GM18861 (cell line): ENCODE data around the gene NT5C2.
"Not testable (repeated sequence)": the region's sequence is repeated elsewhere in the genome, so short reads cannot be mapped to it uniquely, and the experiment has no call there.

Experiments used
- ATAC-seq: cut with Tn5 transposase; IDR thresholded peaks from one replicate; pipeline ENCODE4 v1.9.1; 2021; ENCODE audit not compliant: unreplicated experiment

Gene NT5C2

DNA sequence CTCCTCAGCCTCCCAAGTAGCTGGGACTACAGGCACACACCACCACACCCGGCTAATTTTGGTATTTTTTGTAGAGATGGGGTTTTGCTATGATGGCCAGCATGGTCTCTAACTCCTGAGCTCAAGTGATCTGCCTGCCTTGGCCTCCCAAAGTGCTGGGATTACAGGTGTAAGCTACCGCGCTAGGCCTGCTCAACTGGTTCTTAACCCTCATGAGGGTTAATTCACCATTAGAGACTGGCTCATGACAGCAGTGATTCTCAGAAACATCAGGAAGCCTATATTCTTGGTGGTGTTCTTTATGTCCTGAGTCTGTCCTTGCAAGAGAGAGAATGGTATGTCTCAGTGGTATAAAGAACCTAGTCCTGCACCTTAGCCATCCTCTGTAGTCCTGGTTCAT is 10.4 kb upstream of the NT5C2 start:
- no peak for ATAC-seq

DNA sequence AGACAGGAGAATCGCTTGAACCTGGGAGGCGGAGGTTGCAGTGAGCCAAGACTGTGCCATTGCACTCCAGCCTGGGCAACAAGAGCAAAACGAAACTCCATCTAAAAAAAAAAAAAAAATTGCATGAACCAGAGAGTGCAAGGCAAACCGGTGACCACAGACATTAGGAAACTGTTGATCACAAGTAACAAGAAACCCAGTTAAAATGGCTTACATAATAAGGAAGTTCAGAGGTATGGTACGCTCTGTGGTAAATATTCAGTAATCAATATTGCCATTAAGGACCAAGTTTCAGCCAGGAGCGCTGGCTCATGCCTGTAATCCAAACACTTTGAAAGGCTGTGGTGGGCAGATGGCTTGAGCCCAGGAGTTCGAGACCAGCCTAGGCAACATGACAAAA is 9.2 kb upstream of the NT5C2 start:
- ATAC-seq = no peak

GRCh38 chr10:103199488-103199887 is 6.4 kb upstream of the NT5C2 start:
- ATAC-seq = no peak

DNA sequence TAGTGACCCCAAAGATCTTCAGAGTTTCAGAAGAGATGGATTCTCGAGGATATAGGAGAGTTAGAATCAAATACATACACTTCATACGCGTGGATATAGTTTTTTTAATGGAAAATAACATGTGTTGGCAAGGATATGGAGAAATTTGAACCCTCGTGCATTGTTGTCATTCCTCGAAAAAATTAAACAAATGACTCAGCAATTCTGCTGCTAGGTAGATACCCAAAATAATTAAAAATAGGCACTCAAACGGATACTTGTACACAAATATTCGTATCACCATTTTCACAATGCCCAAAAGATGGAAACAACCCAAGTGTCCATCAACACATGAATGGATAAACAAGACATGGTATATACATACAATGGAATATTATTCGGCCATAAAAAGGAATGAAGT is 5.6 kb upstream of the NT5C2 start:
- no peak for ATAC-seq

DNA sequence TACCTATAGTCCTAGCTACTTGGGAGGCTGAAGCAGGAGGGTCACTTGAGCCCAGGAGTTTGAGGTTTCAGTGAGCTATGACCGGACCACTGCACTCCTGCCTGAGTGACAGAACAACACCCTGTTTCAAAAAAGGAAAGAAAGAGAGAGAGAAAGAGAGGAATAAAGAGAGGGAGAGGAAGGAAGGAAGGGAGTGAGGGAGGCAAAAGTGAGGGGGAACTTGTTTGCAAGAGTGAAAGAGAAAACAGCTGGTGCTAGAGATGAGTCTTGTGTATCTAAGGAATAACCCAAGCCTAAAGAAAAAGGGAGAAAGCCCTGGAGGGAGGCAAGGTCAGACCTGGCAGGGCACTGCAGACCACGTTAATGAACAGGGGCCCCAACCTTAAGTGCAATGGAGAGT is 4.8 kb upstream of the NT5C2 start:
- ATAC-seq = no peak

GRCh38 chr10:103197174-103197573 is 4.1 kb upstream of the NT5C2 start:
- ATAC-seq = no peak

- ATAC-seq = no peak
Measured at GRCh38 chr10:103196516-103196915, 3.4 kb upstream of the NT5C2 start.

- peak; percentile 27 for ATAC-seq
Measured at GRCh38 chr10:103193820-103194529, 903 bp upstream of the NT5C2 start.

DNA sequence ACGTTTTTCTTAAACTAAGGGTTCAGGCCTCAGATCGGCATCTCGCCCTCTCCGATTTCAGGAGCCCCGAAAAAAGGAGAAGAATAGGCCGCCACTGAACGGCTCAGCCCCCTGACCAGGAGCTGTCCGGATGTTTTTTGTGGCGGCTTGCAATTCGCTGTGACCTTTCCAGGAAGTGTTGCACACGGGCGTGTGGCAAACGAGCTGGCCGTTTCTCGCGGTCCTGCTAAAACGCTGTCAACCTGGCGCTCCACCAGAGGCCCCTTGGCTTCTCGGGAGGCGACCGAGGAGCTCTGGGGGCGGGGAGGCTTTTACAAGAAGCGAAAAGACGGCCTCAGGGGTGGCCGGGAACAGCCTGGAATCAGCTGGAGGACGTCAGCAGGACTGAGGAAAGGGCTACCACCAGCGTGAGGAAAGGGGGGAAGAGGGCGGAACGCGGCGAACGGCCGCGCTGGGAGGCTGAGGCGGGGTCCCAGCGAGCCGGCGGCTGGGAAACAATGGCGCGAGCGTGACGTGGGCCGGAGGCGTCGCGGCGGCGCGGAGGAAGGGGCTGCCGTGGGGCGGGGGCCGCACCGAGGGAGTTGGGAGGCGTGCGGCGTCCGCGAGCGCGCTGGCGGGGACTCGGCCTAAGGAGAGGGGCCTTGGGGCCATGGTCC is 493 bp downstream of the NT5C2 start:
- peak; percentile 41 for ATAC-seq

- ATAC-seq = no peak
Measured at GRCh38 chr10:103192089-103192450, 1.0 kb downstream of the NT5C2 start.

DNA sequence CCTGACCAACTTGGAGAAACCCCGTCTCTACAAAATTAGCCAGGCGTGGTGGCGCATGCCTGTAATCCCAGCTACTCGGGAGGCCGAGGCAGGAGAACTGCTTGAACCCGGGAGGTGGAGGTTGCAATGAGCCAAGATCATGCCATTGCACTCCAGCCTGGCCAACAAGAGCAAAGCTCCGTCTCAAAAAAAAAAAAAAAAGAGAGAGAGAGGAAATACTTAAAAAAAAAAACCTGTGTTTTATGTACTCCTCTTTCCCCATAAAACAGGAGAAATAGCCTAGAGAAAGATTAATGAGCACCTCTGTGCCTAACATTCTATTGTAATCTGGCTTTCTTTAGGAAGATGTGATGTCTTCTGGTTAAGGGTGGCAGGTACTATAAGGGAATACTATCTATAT is 1.9 kb downstream of the NT5C2 start:
- not testable (repeated sequence) for ATAC-seq

DNA sequence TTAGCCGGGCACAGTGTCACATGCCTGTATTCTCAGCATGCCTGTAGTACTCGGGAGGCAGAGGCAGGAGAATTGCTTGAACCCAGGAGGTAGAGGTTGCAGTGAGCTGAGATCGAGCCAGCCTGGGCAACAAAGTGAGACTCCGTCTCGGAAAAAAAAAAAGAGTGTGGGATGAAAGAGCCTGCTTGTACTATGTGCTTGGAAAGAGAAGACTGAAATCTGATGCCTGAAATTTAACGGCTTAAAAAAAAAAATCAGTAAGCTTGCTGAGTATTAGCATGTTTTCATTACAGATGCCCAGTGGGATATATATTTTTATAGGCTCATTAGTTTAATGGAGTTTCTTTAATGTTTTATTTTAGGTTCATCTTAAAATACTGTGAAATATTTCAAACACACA is 4.2 kb downstream of the NT5C2 start:
- ATAC-seq = no peak

GRCh38 chr10:103186128-103186527 is 6.9 kb downstream of the NT5C2 start:
- no peak for ATAC-seq

DNA sequence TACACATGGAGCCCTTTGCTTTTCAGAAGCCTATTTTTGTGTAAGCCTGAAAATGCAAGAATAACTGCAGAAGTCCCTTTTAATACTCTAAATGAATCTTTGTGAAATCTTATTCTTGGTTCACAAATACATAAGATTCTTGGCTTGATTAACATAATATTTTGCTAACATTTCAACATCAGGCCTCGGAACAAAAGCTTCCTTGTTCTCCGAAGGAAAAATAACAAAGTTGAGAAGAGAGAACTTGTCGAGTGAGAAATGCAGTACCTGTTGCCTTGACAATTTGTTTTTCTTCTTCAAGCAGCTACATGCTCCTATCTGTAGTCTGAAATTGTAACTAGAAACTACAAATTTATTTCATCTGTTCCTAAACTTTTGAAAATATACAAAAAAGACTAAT is 8.5 kb downstream of the NT5C2 start:
- no peak for ATAC-seq

DNA sequence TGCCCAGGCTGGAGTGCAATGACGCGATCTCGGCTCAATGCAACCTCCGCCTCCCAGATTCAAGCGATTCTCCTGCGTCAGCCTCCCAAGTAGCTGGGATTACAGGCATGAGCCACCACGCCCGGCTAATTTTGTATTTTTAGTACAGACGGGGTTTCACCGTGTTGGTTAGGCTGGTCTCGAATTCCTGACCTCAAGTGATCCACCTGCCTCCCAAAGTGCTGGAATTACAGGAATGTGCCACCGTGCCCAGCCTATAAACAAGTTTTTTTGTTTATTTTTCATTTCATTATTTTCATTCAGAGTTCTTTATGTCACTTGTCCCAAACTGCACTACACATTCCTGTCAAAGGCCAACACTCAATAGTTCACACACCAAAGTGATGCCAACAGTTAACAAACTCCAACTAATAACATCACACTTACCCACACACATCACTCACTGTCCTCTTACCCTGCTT is 9.1 kb downstream of the NT5C2 start:
- ATAC-seq = not testable (repeated sequence)

- ATAC-seq = peak; percentile 62
Measured at GRCh38 chr10:103181244-103181643, 11.8 kb downstream of the NT5C2 start.

- no peak for ATAC-seq
Measured at GRCh38 chr10:103180491-103180890, 12.6 kb downstream of the NT5C2 start.

DNA sequence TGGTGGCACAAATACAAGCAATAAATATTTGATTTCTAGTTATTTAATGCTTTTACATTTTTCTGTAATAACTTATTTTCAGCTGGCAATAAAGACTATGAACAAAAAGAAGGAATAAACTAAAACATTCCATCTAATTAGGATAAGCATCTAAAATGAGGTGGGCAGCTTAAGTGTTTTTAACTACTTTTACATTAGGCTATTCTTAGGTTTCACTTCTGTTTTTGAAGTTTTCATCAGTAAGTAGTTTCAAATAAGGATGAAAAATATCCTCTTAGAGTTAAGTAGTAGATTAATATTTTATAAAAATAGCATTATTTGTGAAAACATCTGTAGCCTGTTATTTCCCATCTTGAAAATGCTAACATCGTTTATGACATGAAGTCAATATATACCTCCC is 15.9 kb downstream of the NT5C2 start:
- no peak for ATAC-seq

DNA sequence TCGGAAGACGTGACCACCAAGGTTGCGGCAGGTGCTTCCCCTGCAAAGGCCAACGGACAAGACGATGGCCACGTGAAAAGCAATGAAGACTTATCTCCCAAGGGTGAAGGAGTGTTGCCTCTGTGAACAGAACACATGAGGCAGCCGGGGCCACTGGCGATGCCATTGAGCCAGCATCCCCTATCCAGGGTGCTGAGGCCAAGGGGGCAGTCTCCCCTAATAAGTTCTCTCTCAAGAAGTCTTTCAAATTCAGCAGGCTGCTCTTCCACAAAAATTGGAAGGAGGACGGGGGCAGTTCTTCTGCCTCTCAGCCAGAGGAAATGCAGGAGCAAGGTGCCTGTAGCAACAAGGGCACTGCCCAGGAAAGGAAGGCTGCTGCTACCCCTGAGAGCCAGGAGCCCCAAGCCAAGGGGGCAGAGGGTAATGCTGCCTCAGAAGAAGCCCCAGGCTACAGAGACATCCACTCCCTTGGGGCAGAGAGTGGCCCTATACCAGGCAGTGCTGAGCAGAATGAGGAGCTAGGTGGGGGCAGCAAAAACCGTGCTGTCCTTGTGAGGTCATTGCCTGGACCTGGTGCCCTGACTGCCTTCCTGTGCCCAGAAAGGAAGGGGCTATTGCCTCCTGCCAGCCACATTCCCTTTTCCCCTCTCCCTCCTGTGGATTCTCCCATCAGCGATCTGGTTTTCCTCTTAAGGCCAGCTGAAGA is 17.3 kb downstream of the NT5C2 start:
- ATAC-seq = no peak

GRCh38 chr10:103174324-103174723 is 18.7 kb downstream of the NT5C2 start:
- ATAC-seq = not testable (repeated sequence)

DNA sequence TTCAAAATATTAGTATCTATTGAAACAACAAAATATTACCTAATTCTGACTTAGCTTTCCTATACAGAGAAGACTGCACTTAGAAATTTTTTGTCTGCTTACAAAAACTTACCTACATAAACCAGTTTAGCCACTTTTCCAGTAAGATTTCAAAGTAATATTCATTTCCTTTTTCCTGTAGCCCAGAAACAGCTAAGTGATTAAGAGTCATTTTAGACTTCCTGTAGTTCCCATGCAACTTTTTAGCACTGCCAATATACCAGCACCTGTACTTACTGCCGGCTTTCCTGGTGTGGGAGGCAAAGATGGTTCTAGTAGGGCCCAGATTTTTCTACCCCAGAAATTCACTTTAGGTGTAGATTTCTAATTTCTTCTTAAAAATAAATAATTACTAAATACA is 21.8 kb downstream of the NT5C2 start:
- ATAC-seq = no peak

- ATAC-seq = no peak
Measured at GRCh38 chr10:103168438-103168837, 24.6 kb downstream of the NT5C2 start.
